Stimulated activated CD4-positive, alpha-beta T cell treated with anti-CD3 and anti-CD28 coated beads, Interleukin-12 subunit alpha, Interleukin-12 subunit beta, amount 100 ng/mL, for 4 hours (primary cell): Measurements from ENCODE around the gene COL4A2.
"Not testable (repeated sequence)": the region's sequence is repeated elsewhere in the genome, so short reads cannot be mapped to it uniquely, and the experiment has no call there.

Experiments
- DNase-seq: peaks from one replicate; pipeline ENCODE4 v3.0.0-alpha.2; 2020

Gene COL4A2

GRCh38 chr13:110308656-110309359 is 1.7 kb downstream of the COL4A2 start:
- DNase-seq, result no peak

- DNase-seq, result no peak
These were observed 2.8 kb downstream of the COL4A2 start for GRCh38 chr13:110309661-110310524.

- no peak for DNase-seq
These were observed 3.7 kb downstream of the COL4A2 start for GRCh38 chr13:110310541-110311442.

- DNase-seq, result no peak
These were observed 4.6 kb downstream of the COL4A2 start for GRCh38 chr13:110311443-110312338.

GRCh38 chr13:110312339-110313031 is 5.4 kb downstream of the COL4A2 start:
- no peak for DNase-seq

- not testable (repeated sequence) for DNase-seq
These were observed 6.2 kb downstream of the COL4A2 start for GRCh38 chr13:110313261-110313660.

GRCh38 chr13:110313733-110314132 is 6.6 kb downstream of the COL4A2 start:
- DNase-seq, result not testable (repeated sequence)

- no peak for DNase-seq
These were observed 7.6 kb downstream of the COL4A2 start for GRCh38 chr13:110314516-110315245.

GRCh38 chr13:110316196-110316595 is 9.1 kb downstream of the COL4A2 start:
- DNase-seq, result no peak

GRCh38 chr13:110317093-110317492 is 10.0 kb downstream of the COL4A2 start:
- DNase-seq, result no peak

- DNase-seq, result no peak
These were observed 10.6 kb downstream of the COL4A2 start for GRCh38 chr13:110317496-110318195.

- DNase-seq, result no peak
These were observed 11.8 kb downstream of the COL4A2 start for GRCh38 chr13:110318920-110319319.

- DNase-seq, result no peak
These were observed 12.3 kb downstream of the COL4A2 start for GRCh38 chr13:110319397-110319773.

- no peak for DNase-seq
These were observed 12.9 kb downstream of the COL4A2 start for GRCh38 chr13:110319774-110320509.

GRCh38 chr13:110320645-110321044 is 13.6 kb downstream of the COL4A2 start:
- no peak for DNase-seq

GRCh38 chr13:110321573-110321972 is 14.5 kb downstream of the COL4A2 start:
- not testable (repeated sequence) for DNase-seq

GRCh38 chr13:110322126-110322827 is 15.2 kb downstream of the COL4A2 start:
- no peak for DNase-seq

GRCh38 chr13:110322828-110323171 is 15.7 kb downstream of the COL4A2 start:
- no peak for DNase-seq
